Neural cell (in vitro differentiated cells): ENCODE data around the gene UNC5CL.

Source experiments
- EP300 ChIP-seq: fragments of 450-650 bp; conservative IDR thresholded peaks from 2 replicates; pipeline ENCODE4 v1.6.1; 2014; ENCODE audit warnings: antibody characterized with exemption, mild to moderate bottlenecking, moderate library complexity; ENCODE audit not compliant: poor library complexity, severe bottlenecking
- EZH2 ChIP-seq: fragments of 200-600, 300-800 bp; shearing (Covaris generic), sonication (generic); IDR thresholded peaks from 2 replicates; pipeline ENCODE4 v1.6.1; 2014; ENCODE audit warnings: antibody characterized with exemption, low read length, borderline replicate concordance, mild to moderate bottlenecking; ENCODE audit not compliant: insufficient read depth, poor library complexity, severe bottlenecking
- POLR2AphosphoS5 ChIP-seq: IDR thresholded peaks from 2 replicates; pipeline ENCODE4 v1.6.1; 2012
- RAD21 ChIP-seq: fragments of 450-650 bp; conservative IDR thresholded peaks from 2 replicates; pipeline ENCODE4 v1.6.1; 2014; ENCODE audit warnings: antibody characterized with exemption, mild to moderate bottlenecking, moderate library complexity
- SMC3 ChIP-seq: fragments of 450-650 bp; conservative IDR thresholded peaks from 2 replicates; pipeline ENCODE4 v1.6.1; 2014; ENCODE audit warnings: antibody characterized with exemption, mild to moderate bottlenecking, moderate library complexity; ENCODE audit not compliant: poor library complexity
- TAF1 ChIP-seq: IDR thresholded peaks from 2 replicates; pipeline ENCODE4 v1.6.1; 2012; ENCODE audit warnings: low read depth
- TF ChIP-seq, protein P1 (sequence below): fragments of 450-650 bp; IDR thresholded peaks from 2 replicates; pipeline ENCODE4 v1.5.1; 2014; ENCODE audit warnings: antibody characterized with exemption, mild to moderate bottlenecking, moderate library complexity; ENCODE audit not compliant: poor library complexity, severe bottlenecking
- TF ChIP-seq, protein P2 (sequence below): IDR thresholded peaks from 2 replicates; pipeline ENCODE4 v1.6.1; 2012; ENCODE audit warnings: borderline replicate concordance

DNA sequence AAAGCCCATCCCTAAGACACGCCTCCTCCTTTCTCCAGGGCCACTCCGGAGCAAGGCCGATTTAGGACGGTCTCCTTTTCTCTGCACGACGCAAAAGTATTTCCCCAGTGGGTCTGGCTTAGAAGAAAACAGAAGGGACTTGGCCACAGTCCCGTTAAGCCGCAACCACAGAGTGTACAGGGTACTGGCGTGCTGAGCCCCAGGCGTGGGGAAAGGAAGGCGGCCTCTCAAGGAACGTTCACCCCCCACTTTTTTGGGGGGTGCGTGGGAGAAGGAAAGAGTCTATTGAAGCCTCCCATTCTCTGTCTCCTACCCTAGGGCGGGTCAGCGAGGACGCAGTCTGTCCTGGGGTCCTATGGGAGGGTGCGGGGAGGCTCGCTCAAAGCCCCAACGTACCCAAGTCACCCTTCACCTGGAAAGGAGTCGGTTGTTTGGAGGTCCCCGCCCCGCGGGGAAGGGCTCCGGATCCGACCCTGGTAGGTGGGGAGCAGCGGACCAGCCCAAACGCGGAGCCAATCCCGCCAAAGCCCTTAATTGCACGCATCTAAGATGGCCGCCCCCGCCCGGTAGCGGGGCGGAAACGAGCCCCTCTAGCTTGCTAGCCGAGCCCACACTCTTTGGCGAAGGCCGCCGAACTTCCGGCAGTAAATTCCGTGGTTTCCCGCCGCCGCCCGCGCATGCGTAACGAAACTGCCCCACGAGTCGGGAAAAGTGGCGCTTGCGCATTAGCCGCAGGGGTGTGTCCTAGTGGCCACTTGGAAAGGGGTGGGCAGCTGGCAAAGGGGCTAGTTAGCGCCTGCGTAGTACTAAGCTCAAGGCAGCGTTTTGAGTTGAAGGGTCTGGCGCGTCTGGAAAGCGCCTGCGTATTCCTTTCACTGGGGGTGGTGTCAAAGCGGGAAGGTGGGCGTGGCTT, 33.2 kb upstream of the UNC5CL start, which contains the start of gene OARD1:
- TF ChIP-seq EZH2 (no peak), POLR2AphosphoS5 (peak; percentile 58), EP300 (peak; percentile 31), SMC3 (peak; percentile 62), TAF1 (no peak), RAD21 (peak; percentile 57)
- TF ChIP-seq, protein P1, sequence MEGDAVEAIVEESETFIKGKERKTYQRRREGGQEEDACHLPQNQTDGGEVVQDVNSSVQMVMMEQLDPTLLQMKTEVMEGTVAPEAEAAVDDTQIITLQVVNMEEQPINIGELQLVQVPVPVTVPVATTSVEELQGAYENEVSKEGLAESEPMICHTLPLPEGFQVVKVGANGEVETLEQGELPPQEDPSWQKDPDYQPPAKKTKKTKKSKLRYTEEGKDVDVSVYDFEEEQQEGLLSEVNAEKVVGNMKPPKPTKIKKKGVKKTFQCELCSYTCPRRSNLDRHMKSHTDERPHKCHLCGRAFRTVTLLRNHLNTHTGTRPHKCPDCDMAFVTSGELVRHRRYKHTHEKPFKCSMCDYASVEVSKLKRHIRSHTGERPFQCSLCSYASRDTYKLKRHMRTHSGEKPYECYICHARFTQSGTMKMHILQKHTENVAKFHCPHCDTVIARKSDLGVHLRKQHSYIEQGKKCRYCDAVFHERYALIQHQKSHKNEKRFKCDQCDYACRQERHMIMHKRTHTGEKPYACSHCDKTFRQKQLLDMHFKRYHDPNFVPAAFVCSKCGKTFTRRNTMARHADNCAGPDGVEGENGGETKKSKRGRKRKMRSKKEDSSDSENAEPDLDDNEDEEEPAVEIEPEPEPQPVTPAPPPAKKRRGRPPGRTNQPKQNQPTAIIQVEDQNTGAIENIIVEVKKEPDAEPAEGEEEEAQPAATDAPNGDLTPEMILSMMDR: peak; percentile 60
- TF ChIP-seq, protein P2, sequence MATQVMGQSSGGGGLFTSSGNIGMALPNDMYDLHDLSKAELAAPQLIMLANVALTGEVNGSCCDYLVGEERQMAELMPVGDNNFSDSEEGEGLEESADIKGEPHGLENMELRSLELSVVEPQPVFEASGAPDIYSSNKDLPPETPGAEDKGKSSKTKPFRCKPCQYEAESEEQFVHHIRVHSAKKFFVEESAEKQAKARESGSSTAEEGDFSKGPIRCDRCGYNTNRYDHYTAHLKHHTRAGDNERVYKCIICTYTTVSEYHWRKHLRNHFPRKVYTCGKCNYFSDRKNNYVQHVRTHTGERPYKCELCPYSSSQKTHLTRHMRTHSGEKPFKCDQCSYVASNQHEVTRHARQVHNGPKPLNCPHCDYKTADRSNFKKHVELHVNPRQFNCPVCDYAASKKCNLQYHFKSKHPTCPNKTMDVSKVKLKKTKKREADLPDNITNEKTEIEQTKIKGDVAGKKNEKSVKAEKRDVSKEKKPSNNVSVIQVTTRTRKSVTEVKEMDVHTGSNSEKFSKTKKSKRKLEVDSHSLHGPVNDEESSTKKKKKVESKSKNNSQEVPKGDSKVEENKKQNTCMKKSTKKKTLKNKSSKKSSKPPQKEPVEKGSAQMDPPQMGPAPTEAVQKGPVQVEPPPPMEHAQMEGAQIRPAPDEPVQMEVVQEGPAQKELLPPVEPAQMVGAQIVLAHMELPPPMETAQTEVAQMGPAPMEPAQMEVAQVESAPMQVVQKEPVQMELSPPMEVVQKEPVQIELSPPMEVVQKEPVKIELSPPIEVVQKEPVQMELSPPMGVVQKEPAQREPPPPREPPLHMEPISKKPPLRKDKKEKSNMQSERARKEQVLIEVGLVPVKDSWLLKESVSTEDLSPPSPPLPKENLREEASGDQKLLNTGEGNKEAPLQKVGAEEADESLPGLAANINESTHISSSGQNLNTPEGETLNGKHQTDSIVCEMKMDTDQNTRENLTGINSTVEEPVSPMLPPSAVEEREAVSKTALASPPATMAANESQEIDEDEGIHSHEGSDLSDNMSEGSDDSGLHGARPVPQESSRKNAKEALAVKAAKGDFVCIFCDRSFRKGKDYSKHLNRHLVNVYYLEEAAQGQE: peak; percentile 52
